ENCODE data around the gene RAD50. TPM values are rescaled to one million over a fixed set of nuclear protein-coding genes. Genes with fewer than 3 reads are reported as not detected.

The RAD50 gene
- total and polyA plus RNA-seq, 2 of the 4 experiments (the other 2 are of a cell fraction) = 5.2 to 6.2 TPM

DNA sequence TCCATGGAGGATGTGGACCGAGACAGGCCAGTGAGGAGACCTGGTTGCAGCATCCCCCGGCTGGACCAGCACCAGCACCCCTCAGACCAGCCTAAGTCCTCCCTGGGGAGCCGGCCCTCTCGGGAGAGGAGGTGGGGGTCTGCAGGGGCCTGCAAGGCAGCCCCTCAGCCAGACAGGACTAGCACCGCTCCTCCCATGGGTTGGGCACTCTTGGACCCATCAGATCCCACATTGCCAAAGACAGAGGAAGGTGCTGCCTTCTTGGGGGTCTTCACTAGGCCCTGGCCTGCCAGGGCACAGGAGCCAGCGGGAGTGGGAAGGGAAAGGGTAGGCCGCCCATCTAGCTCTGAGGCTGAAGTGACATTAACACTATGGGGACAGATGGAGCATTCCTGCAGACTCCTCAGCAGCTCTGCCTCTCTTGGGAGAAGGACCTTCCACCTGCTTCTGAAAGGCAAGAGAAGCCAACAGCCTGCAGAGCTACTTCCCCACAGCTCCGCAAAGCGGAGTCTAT, 108.0 kb downstream of the RAD50 start:
- DNase-seq (no peak), ATAC-seq (ENCODE audit: low read depth) (no peak)
- intact Hi-C loops (cut with micrococcal nuclease) (loop anchor here (5.0 kb wide), 1 partner anchor 158 kb away; no protein-coding TSS in a partner anchor), dilution Hi-C loops (cut with HindIII; ENCODE audit: low sequenced_read_pairs, unreplicated experiment) (no loop called here), in situ Hi-C loops (cut with MboI; ENCODE audit: low sequenced_read_pairs) (no loop called here)
- peaks cover 3% of the 10 kb centered on the region; the same call in 1 of the 2 replicates for H3K4me1 ChIP-seq (ENCODE audit: control insufficient read depth, insufficient read depth, low read length)
- no peaks in the 10 kb centered on the region for H3K27me3 ChIP-seq (ENCODE audit: control insufficient read depth, insufficient read depth, low read length)
- ChIA-PET POLR2A (ENCODE audit: unreplicated experiment) (no interaction called here), CTCF (no interaction called here)
- no peaks in the 10 kb centered on the region for H3K79me1 ChIP-seq (ENCODE audit: low read depth in 1 of 2, low read length in 2 of 2)
- no peak overlapping the region for H3K23ac ChIP-seq (ENCODE audit: low read depth, low read length)
- H3K4me2 ChIP-seq (ENCODE audit: low read depth, low read length) = no peak overlapping the region
- WGBS, 2 experiments (ENCODE audit: extremely low coverage in 2 of 2, insufficient read length in 1 of 2) = no CpG with 5 or more reads among the region's 9 CpGs
- no peaks in the 10 kb centered on the region for H4K20me1 ChIP-seq (ENCODE audit: insufficient read depth, low read length)
- H3K4me3 ChIP-seq (ENCODE audit: insufficient read depth, low read depth, low read length) = no peak overlapping the region
- no peak overlapping the region for H3K4ac ChIP-seq (ENCODE audit: low read depth, low read length)
- H2BK5ac ChIP-seq (ENCODE audit: low read depth, low read length, poor library complexity, severe bottlenecking) = no peak overlapping the region
- H2BK120ac ChIP-seq (ENCODE audit: low read depth, low read length) = no peak overlapping the region
- H3K9me3 ChIP-seq (ENCODE audit: control insufficient read depth, insufficient read depth, low read length) = no peaks in the 10 kb centered on the region
- no peak overlapping the region for H2BK20ac ChIP-seq (ENCODE audit: low read depth, low read length)
- H4K8ac ChIP-seq (ENCODE audit: low read depth in 2 of 2, low read length in 2 of 2) = no peak overlapping the region
- no peak overlapping the region for H2AK5ac ChIP-seq (ENCODE audit: low read depth, low read length)
- no peak overlapping the region for H2AFZ ChIP-seq (replicated peaks; ENCODE audit: low read length, poor library complexity)
- no peak overlapping the region for H3K27ac ChIP-seq (ENCODE audit: insufficient read depth, low read length)
- no peak overlapping the region for H3K9ac ChIP-seq (ENCODE audit: low read depth, low read length)
- H3K36me3 ChIP-seq (ENCODE audit: control insufficient read depth, insufficient read depth, low read length) = no peaks in the 10 kb centered on the region
- no peak overlapping the region for H3K18ac ChIP-seq (ENCODE audit: low read depth, low read length)
- no peak overlapping the region for H2AK9ac ChIP-seq (replicated peaks; ENCODE audit: low read depth, low read length, poor library complexity)
- H4K5ac ChIP-seq (ENCODE audit: low read depth, low read length) = no peak overlapping the region
- no peak overlapping the region for H2BK15ac ChIP-seq (ENCODE audit: low read depth, low read length)
- no peak overlapping the region for H3K14ac ChIP-seq (replicated peaks; ENCODE audit: low read depth, low read length)
- BruUV-seq (replicated peaks) = no TSS peak
- no peaks in the 10 kb centered on the region for H3K9me1 ChIP-seq (ENCODE audit: insufficient read depth, low read length)
- no peak overlapping the region for H3K56ac ChIP-seq (ENCODE audit: extremely low read depth, insufficient read depth, low read length)
- H4K91ac ChIP-seq (ENCODE audit: insufficient read depth, low read depth, low read length) = no peak overlapping the region
- TF ChIP-seq, protein P1, sequence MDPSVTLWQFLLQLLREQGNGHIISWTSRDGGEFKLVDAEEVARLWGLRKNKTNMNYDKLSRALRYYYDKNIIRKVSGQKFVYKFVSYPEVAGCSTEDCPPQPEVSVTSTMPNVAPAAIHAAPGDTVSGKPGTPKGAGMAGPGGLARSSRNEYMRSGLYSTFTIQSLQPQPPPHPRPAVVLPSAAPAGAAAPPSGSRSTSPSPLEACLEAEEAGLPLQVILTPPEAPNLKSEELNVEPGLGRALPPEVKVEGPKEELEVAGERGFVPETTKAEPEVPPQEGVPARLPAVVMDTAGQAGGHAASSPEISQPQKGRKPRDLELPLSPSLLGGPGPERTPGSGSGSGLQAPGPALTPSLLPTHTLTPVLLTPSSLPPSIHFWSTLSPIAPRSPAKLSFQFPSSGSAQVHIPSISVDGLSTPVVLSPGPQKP (IDR thresholded peaks at IDR 0.05; ENCODE audit: borderline replicate concordance, low read depth, low read length) = no peak
- no peak for TF ChIP-seq MAZ (IDR thresholded peaks at IDR 0.05; ENCODE audit: borderline replicate concordance, low read depth, low read length)
- no peak for TF ChIP-seq BHLHE40 (IDR thresholded peaks at IDR 0.05; ENCODE audit: low read depth, low read length)
- no peak for TF ChIP-seq CEBPB (IDR thresholded peaks at IDR 0.05; ENCODE audit: low read depth, low read length)

Data from IMR-90 (cell line).